ENCODE measurements around the gene IQCB1.

- TF ChIP-seq, protein P1, sequence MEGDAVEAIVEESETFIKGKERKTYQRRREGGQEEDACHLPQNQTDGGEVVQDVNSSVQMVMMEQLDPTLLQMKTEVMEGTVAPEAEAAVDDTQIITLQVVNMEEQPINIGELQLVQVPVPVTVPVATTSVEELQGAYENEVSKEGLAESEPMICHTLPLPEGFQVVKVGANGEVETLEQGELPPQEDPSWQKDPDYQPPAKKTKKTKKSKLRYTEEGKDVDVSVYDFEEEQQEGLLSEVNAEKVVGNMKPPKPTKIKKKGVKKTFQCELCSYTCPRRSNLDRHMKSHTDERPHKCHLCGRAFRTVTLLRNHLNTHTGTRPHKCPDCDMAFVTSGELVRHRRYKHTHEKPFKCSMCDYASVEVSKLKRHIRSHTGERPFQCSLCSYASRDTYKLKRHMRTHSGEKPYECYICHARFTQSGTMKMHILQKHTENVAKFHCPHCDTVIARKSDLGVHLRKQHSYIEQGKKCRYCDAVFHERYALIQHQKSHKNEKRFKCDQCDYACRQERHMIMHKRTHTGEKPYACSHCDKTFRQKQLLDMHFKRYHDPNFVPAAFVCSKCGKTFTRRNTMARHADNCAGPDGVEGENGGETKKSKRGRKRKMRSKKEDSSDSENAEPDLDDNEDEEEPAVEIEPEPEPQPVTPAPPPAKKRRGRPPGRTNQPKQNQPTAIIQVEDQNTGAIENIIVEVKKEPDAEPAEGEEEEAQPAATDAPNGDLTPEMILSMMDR (IDR thresholded peaks at IDR 0.05), result no peak
- no peak for TF ChIP-seq POLR2A (IDR thresholded peaks at IDR 0.05)
Measured at GRCh38 chr3:121836481-121836880, 1.6 kb upstream of the IQCB1 start.
